Mesenchymal stem cell (in vitro differentiated cells and primary cell): Measurements from ENCODE around the gene GADD45A.

Experiments
- DNase-seq: peaks from one replicate; pipeline ENCODE4 v3.0.0-alpha.2; 2013
- H2AFZ ChIP-seq: one replicate; pipeline ENCODE4 v1.6.1; 2013; ENCODE audit warnings: low read depth, mild to moderate bottlenecking, control low read depth, inconsistent platforms, low read length, moderate library complexity
- H2AK5ac ChIP-seq: 2 replicates; pipeline ENCODE4 v1.6.1; 2013; ENCODE audit warnings: low read length, moderate library complexity, mild to moderate bottlenecking, inconsistent platforms; ENCODE audit not compliant: severe bottlenecking
- H2BK120ac ChIP-seq: one replicate; pipeline ENCODE4 v1.6.1; 2013; ENCODE audit warnings: low read depth, mild to moderate bottlenecking, inconsistent platforms, low read length, moderate library complexity
- H2BK12ac ChIP-seq, 2 experiments: one replicate each; pipeline ENCODE4 v1.6.1; 2013; ENCODE audit warnings: inconsistent platforms in 2 of 2, low read length in 2 of 2, mild to moderate bottlenecking in 2 of 2, moderate library complexity in 2 of 2, control low read depth in 1 of 2
- H2BK15ac ChIP-seq: one replicate; pipeline ENCODE4 v1.6.1; 2013; ENCODE audit warnings: mild to moderate bottlenecking, low read depth, inconsistent platforms; ENCODE audit not compliant: poor library complexity, severe bottlenecking
- H2BK5ac ChIP-seq: 2 replicates; pipeline ENCODE4 v1.6.1; 2013; ENCODE audit warnings: low read depth, mild to moderate bottlenecking, low read length, control low read depth, inconsistent platforms; ENCODE audit not compliant: poor library complexity, severe bottlenecking
- H3K14ac ChIP-seq, 2 experiments: one replicate each; pipeline ENCODE4 v1.6.1; 2013; ENCODE audit warnings: inconsistent platforms in 2 of 2, low read length in 2 of 2, control low read depth in 1 of 2, mild to moderate bottlenecking in 1 of 2, moderate library complexity in 1 of 2
- H3K18ac ChIP-seq, 2 experiments: one replicate each; pipeline ENCODE4 v1.6.1; 2013; ENCODE audit warnings: inconsistent platforms in 2 of 2, low read length in 2 of 2, control low read depth in 1 of 2, low read depth in 1 of 2, mild to moderate bottlenecking in 1 of 2
- H3K23ac ChIP-seq, 2 experiments: one replicate each; pipeline ENCODE4 v1.6.1; 2013; ENCODE audit warnings: inconsistent platforms in 2 of 2, low read length in 2 of 2, mild to moderate bottlenecking in 2 of 2, moderate library complexity in 2 of 2, control low read depth in 1 of 2
- H3K27ac ChIP-seq: 2 replicates; pipeline ENCODE4 v1.5.1; 2013; ENCODE audit warnings: mild to moderate bottlenecking, moderate library complexity, low read length, control low read depth, inconsistent platforms; ENCODE audit not compliant: poor library complexity, severe bottlenecking
- H3K27me3 ChIP-seq, 2 experiments: 2 replicates each; pipeline versions ENCODE4 v1.6.1 to v1.7.0; 2013; ENCODE audit warnings: low read length in 2 of 2, mild to moderate bottlenecking in 2 of 2, moderate library complexity in 2 of 2, control low read depth in 1 of 2, inconsistent platforms in 1 of 2; ENCODE audit not compliant: control insufficient read depth in 1 of 2, insufficient read depth in 1 of 2
- H3K36me3 ChIP-seq, 2 experiments: 2 replicates each; pipeline versions ENCODE4 v1.6.1 to v1.7.0; 2013; ENCODE audit warnings: low read length in 2 of 2, control low read depth in 1 of 2, inconsistent platforms in 1 of 2, low read depth in 1 of 2, mild to moderate bottlenecking in 1 of 2; ENCODE audit not compliant: insufficient read depth in 2 of 2, control insufficient read depth in 1 of 2
- H3K4ac ChIP-seq, 2 experiments: one replicate each; pipeline ENCODE4 v1.6.1; 2013; ENCODE audit warnings: inconsistent platforms in 2 of 2, low read length in 2 of 2, mild to moderate bottlenecking in 2 of 2, moderate library complexity in 2 of 2, control low read depth in 1 of 2, low read depth in 1 of 2
- H3K4me1 ChIP-seq: 2 replicates; pipeline ENCODE4 v1.6.1; 2013; ENCODE audit warnings: low read depth, low read length, control low read depth; ENCODE audit not compliant: control insufficient read depth, insufficient read depth
- H3K4me2 ChIP-seq: 2 replicates; pipeline ENCODE4 v1.6.1; 2013; ENCODE audit warnings: low read length, mild to moderate bottlenecking, inconsistent platforms; ENCODE audit not compliant: poor library complexity, severe bottlenecking
- H3K4me3 ChIP-seq, 2 experiments: 2 replicates each; pipeline versions ENCODE4 v1.5.1 to v1.7.0; 2013; ENCODE audit warnings: low read length in 2 of 2, mild to moderate bottlenecking in 2 of 2, control low read depth in 1 of 2, low read depth in 1 of 2; ENCODE audit not compliant: insufficient read depth in 1 of 2
- H3K79me1 ChIP-seq: replicated peaks from 2 replicates; pipeline ENCODE4 v1.6.1; 2013; ENCODE audit warnings: mild to moderate bottlenecking, control low read depth, low read length, inconsistent platforms; ENCODE audit not compliant: poor library complexity, severe bottlenecking
- H3K9ac ChIP-seq: 2 replicates; pipeline ENCODE4 v1.7.0; 2013; ENCODE audit warnings: mild to moderate bottlenecking, low read length, moderate library complexity
- H3K9me3 ChIP-seq: 2 replicates; pipeline ENCODE4 v1.7.0; 2013; ENCODE audit warnings: mild to moderate bottlenecking, low read length; ENCODE audit not compliant: control insufficient read depth
- H4K8ac ChIP-seq: one replicate; pipeline ENCODE4 v1.6.1; 2013; ENCODE audit warnings: inconsistent platforms, mild to moderate bottlenecking, low read length, moderate library complexity
- H4K91ac ChIP-seq: one replicate; pipeline ENCODE4 v1.6.1; 2013; ENCODE audit warnings: mild to moderate bottlenecking, low read length, inconsistent platforms
- WGBS: methylation state at CpG from one replicate; pipeline ENCODE4 v1.1.7; 2013; ENCODE audit warnings: mixed read lengths; 5-methylcytosine and 5-hydroxymethylcytosine counted together

The GADD45A gene

GRCh38 chr1:67704351-67704750, 19.4 kb downstream of the GADD45A start:
- Histone ChIP-seq H3K4me1 (peaks cover 5% of the 10 kb centered on the region), H2BK120ac (no peak overlapping the region), H2AK5ac (no peak overlapping the region), H3K9me3 (no peaks in the 10 kb centered on the region), H3K14ac (no peak overlapping the region), H2BK12ac (no peak overlapping the region), H3K18ac (no peak overlapping the region), H3K79me1 (peaks cover 18% of the 10 kb centered on the region), H3K4ac (no peak overlapping the region), H3K27me3 (no peaks in the 10 kb centered on the region), H3K36me3 (peaks cover 12 to 71% of the 10 kb centered on the region in 2 experiments), H3K4me3 (no peak overlapping the region), H2AFZ (no peak overlapping the region), H2BK15ac (no peak overlapping the region), H3K27ac (no peak overlapping the region), H3K9ac (no peak overlapping the region), H3K23ac (no peak overlapping the region), H2BK5ac (no peak overlapping the region), H4K8ac (no peak overlapping the region), H3K4me2 (no peak overlapping the region), H4K91ac (no peak overlapping the region)
- no peak for DNase-seq
- WGBS = 90% methylated on average over 3 of the region's 3 CpGs

- Histone ChIP-seq H3K4me3 (no peak overlapping the region), H2AK5ac (peak overlapping the region; percentile 4), H2AFZ (no peak overlapping the region), H2BK15ac (no peak overlapping the region), H3K18ac (no peak overlapping the region), H3K27ac (no peak overlapping the region), H4K91ac (no peak overlapping the region), H3K36me3 (peaks cover 12 to 63% of the 10 kb centered on the region in 2 experiments), H3K9me3 (no peaks in the 10 kb centered on the region), H2BK5ac (no peak overlapping the region), H3K9ac (no peak overlapping the region), H2BK12ac (no peak overlapping the region), H4K8ac (no peak overlapping the region), H3K23ac (no peak overlapping the region), H2BK120ac (no peak overlapping the region), H3K27me3 (no peaks in the 10 kb centered on the region), H3K4me2 (no peak overlapping the region), H3K4ac (no peak overlapping the region), H3K4me1 (peaks cover 7% of the 10 kb centered on the region), H3K14ac (no peak overlapping the region), H3K79me1 (peaks cover 20% of the 10 kb centered on the region)
- WGBS = 99% methylated on average over 10 of the region's 10 CpGs
- no peak for DNase-seq
Measured at GRCh38 chr1:67705735-67706453, 20.9 kb downstream of the GADD45A start.

- no peak overlapping the region for H2BK5ac ChIP-seq
- no peak overlapping the region for H4K91ac ChIP-seq
- no peak overlapping the region for H3K27ac ChIP-seq
- no peak overlapping the region for H2BK120ac ChIP-seq
- H3K4me3 ChIP-seq = no peak overlapping the region
- no peak overlapping the region for H3K14ac ChIP-seq
- no peak overlapping the region for H2BK12ac ChIP-seq
- H3K18ac ChIP-seq = no peak overlapping the region
- H2AK5ac ChIP-seq = no peak overlapping the region
- H4K8ac ChIP-seq = no peak overlapping the region
- no peak for DNase-seq
- 93% methylated on average over 8 of the region's 8 CpGs for WGBS
- H3K23ac ChIP-seq = no peak overlapping the region
- no peak overlapping the region for H3K9ac ChIP-seq
- H3K4me1 ChIP-seq = peaks cover 16% of the 10 kb centered on the region
- H3K27me3 ChIP-seq = no peaks in the 10 kb centered on the region
- H3K79me1 ChIP-seq = peaks cover 29% of the 10 kb centered on the region
- H2AFZ ChIP-seq = no peak overlapping the region
- H2BK15ac ChIP-seq = no peak overlapping the region
- no peak overlapping the region for H3K4me2 ChIP-seq
- H3K4ac ChIP-seq = no peak overlapping the region
- peaks cover 12 to 36% of the 10 kb centered on the region in 2 experiments for H3K36me3 ChIP-seq
- H3K9me3 ChIP-seq = no peaks in the 10 kb centered on the region
Measured at GRCh38 chr1:67708606-67709005, 23.6 kb downstream of the GADD45A start.

GRCh38 chr1:67710417-67710816, 25.4 kb downstream of the GADD45A start:
- H2BK12ac ChIP-seq = no peak overlapping the region
- no peaks in the 10 kb centered on the region for H3K27me3 ChIP-seq
- 30% methylated on average over 4 of the region's 5 CpGs for WGBS

More at GRCh38 chr1:67710417-67710816, 25.4 kb downstream of the GADD45A start:
- Histone ChIP-seq H3K18ac (peak overlapping the region in 1 of 2 experiments; percentile 46), H3K4me1 (peaks cover 17% of the 10 kb centered on the region), H2AFZ (no peak overlapping the region), H3K4ac (peak overlapping the region in 1 of 2 experiments; percentile 24), H2BK5ac (peak overlapping the region; percentile 74), H3K9me3 (no peaks in the 10 kb centered on the region), H3K4me2 (no peak overlapping the region), H3K23ac (no peak overlapping the region), H2BK120ac (no peak overlapping the region), H3K14ac (no peak overlapping the region), H3K4me3 (peak overlapping the region in 1 of 2 experiments; percentile 9), H4K91ac (no peak overlapping the region), H2AK5ac (no peak overlapping the region), H3K36me3 (peaks cover 9 to 20% of the 10 kb centered on the region in 2 experiments), H3K27ac (peak overlapping the region; percentile 63), H4K8ac (no peak overlapping the region), H3K79me1 (peaks cover 38% of the 10 kb centered on the region), H3K9ac (peak overlapping the region; percentile 62), H2BK15ac (no peak overlapping the region)
- peak; percentile 64 for DNase-seq
